HG02798 (cell line): ENCODE measurements around the gene TMEM106A.
"Not testable (repeated sequence)": the region's sequence is repeated elsewhere in the genome, so short reads cannot be mapped to it uniquely, and the experiment has no call there.

Experiments used
- ATAC-seq: cut with Tn5 transposase; IDR thresholded peaks from one replicate; pipeline ENCODE4 v1.9.1; 2021; ENCODE audit warnings: mild to moderate bottlenecking; ENCODE audit not compliant: unreplicated experiment, poor library complexity

Gene TMEM106A

GRCh38 chr17:43213545-43213944, 1.9 kb downstream of the TMEM106A start:
- no peak for ATAC-seq

DNA sequence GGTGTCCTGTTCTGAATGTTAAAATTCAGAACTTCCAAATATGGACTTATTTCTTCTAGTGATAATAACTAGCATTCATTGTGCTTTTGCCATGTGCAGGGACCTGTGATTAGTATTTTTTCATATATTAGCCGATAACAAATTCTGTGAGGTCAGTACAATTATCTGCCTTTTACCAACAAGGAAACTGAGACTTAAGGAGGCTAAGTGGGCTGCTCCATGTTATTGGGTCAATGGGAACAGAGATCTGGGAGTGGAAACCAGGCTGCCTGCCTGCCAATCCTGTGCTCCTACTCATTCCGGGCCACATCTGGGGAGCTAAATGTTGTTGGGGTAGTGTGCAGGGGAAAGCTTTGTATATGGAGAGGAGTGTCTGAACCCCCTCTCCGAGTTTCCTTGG, 3.7 kb downstream of the TMEM106A start:
- no peak for ATAC-seq

DNA sequence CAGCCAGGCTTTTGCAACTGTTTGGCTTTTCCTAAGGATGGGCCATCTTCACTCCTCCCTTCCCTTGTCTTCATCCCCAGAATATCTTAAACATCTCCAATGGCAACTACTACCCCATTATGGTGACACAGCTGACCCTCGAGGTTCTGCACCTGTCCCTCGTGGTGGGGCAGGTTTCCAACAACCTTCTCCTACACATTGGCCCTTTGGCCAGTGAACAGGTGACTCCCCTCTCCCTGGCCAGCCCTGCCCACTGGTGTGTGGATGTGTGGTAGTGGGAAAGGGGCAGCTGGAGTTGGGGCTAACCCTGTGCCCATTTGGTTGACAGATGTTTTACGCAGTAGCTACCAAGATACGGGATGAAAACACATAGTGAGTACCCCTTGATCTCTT, 4.7 kb downstream of the TMEM106A start:
- no peak for ATAC-seq

GRCh38 chr17:43216762-43217613, 5.3 kb downstream of the TMEM106A start:
- ATAC-seq = no peak

DNA sequence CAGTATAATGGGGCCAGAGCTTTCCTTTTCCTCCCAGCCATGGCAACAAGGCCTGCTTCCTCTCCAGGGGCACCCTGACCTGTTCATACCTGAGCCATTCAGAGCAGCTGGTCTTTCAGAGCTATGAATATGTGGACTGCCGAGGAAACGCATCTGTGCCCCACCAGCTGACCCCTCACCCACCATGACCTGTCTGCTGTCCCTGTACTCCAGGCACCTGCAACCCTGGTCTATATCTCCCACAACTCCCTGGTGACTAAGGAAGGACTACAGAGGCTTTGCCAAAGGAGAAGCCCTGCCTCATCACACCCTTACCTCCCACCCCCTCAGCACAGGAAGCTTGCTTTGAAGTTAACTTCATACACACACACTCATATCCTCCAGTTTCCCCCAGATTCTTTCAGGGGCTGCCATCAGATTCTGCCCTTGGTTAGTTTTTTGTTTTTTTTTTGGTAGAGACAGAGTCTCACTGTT, 6.0 kb downstream of the TMEM106A start:
- no peak for ATAC-seq

DNA sequence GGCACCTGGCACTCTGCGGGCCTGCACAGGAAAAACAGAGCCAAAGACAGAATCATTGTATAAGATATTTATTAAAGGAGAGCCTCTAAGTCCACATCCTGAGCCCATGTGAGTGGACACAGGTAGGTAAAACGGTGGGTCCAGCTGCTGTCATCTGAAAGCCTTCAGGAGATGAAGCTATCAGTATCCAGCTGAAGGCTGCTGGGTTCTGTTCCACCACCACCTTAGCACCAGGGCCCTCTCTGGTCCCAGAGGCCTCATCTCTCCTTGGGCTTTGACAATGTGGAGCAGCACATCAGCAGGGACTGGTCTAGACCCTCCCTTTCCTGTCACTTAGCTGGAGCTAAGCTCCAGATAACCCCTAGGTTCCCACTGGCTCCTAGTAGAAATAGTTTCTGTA, 7.3 kb downstream of the TMEM106A start:
- ATAC-seq = no peak

- no peak for ATAC-seq
Measured at GRCh38 chr17:43219746-43220380, 8.2 kb downstream of the TMEM106A start.

GRCh38 chr17:43220511-43221125, 8.9 kb downstream of the TMEM106A start:
- no peak for ATAC-seq

DNA sequence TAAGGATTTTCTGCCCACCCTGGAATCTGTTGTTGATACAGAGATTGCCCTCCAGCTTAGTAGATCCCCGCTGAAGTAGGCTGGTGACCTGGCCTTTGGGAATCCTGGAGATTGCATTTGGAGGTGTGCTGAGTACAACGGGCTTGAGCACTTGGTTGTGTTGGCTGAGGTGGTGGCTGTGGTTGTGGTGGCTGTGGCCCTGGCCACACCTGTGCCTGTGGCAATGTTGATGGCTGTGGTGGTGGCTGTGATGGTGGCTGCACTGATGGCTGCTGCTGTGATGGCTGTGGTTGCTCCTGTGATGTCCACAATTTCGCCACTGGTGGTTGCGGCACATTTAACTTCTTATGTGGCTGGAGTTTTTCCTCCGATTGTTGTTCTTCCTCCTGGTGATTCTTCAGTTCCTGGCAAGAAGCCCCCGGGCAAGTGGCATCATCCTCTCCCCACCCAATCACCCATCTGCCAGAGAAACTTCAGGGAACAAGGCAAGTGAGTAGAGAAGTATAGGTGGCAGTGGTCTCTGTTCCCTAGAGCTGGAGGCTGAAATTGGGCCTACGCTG, 12.6 kb downstream of the TMEM106A start:
- ATAC-seq = no peak

DNA sequence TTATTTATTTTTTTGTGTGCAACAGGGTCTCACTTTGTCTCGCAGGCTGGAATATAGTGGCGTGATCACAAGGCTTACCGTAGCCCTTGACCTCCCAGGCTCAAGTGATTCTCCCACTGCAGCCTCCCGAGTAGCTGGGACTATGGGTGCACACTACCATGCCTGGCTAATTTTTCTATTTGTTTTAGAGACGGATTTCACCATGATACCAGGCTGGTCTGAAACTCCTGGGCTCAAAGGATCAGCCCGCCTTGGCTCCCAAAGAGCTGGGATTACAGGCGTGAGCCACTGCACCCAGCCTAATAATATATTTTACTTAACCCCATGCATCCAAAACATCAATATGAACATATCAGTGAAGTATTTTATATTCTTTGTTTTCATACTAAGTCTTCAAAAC, 14.7 kb downstream of the TMEM106A start:
- ATAC-seq = no peak

- not testable (repeated sequence) for ATAC-seq
Measured at GRCh38 chr17:43228020-43228782, 16.5 kb downstream of the TMEM106A start, which contains the start of gene CCDC200. Gene CCDC200, minus strand, starts transcription at chr17:43228623. Its CDS starts 69 bp downstream, at chr17:43228554.

DNA sequence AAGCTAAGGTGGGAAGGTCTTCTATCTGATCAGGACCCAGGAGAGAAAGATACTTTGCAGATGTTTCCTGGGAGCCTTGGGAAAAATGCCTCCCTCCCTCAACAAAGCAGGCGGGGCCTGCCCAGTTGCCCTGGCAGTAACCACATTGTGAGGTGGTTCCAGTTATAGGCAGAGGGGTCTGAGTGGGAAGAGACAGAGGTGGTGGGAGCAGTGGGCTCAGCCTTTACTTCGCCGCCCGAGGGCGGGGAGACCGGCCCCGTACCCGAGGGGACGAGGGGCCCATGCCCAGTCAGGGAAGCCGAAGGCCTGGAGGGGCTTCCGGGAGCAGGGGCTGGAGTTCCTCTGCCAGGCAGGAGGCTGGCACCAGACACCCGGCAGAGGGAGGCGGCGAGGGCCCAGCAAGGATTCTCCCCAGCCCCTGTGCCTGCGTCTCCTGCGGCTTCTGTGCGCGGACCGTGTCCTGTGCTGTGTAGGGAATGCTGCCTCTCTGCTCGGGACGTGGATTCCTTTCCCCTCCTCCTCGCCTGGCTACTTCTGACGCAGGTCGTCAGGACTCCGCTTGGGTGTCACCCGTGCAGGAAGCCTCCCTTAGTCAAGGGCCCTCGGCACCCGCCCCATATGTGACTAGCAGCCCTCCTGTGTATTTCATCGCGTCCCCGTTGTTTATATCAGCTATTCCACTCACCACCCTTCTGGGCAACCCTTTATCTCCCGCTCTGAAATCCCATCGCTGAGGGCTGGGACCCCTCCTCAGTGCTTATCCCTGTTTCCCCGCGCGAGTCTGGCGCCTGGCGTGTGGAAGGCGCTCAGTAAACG, 19.7 kb downstream of the TMEM106A start:
- not testable (repeated sequence) for ATAC-seq

GRCh38 chr17:43232021-43232699, 20.5 kb downstream of the TMEM106A start:
- ATAC-seq = not testable (repeated sequence)

GRCh38 chr17:43233263-43233662, 21.6 kb downstream of the TMEM106A start:
- not testable (repeated sequence) for ATAC-seq

- ATAC-seq = not testable (repeated sequence)
Measured at GRCh38 chr17:43233877-43234276, 22.2 kb downstream of the TMEM106A start, which contains the start of gene RNU2-1. Gene RNU2-1, minus strand, starts transcription at chr17:43233977.

DNA sequence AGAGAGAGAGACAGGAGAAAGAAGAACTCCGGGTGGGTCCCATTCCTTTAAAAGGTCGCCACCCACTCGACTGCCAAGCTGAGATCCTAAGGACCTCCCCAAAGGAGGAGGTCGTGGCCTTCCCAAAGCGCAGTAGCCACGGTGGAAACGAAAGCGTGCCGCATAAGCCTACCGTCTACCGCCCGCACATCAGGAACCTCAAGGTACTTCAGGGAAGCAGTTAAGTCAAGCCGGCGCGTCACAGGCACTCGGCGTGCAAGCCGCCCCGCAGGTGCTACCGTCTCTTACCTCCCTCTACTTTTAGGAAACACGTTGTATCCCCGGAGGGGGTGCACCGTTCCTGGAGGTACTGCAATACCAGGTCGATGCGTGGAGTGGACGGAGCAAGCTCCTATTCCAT, 27.9 kb downstream of the TMEM106A start:
- ATAC-seq = not testable (repeated sequence)

DNA sequence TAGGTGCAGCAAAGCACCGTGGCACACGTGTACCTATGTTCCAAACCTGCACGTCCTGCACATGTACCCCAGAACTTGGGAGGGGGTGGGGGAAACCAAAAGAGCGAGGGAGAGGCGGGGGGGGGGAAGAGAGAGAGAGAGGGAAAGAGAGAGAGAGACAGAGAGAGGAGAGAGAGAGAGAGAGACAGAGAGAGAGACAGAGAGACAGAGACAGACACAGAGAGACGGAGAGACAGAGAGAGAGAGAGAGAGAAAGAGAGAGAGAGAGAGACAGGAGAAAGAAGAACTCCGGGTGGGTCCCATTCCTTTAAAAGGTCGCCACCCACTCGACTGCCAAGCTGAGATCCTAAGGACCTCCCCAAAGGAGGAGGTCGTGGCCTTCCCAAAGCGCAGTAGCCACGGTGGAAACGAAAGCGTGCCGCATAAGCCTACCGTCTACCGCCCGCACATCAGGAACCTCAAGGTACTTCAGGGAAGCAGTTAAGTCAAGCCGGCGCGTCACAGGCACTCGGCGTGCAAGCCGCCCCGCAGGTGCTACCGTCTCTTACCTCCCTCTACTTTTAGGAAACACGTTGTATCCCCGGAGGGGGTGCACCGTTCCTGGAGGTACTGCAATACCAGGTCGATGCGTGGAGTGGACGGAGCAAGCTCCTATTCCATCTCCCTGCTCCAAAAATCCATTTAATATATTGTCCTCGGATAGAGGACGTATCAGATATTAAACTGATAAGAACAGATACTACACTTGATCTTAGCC, 29.1 kb downstream of the TMEM106A start:
- not testable (repeated sequence) for ATAC-seq

GRCh38 chr17:43246456-43246855, 34.8 kb downstream of the TMEM106A start:
- not testable (repeated sequence) for ATAC-seq
